D721Med (cell line): ENCODE data around the gene RUNX1.

ENCODE experiments used
- DNase-seq: peaks from one replicate; pipeline ENCODE4 v3.0.0; 2011; ENCODE audit warnings: low spot score; ENCODE audit not compliant: insufficient read length
- FAIRE-seq: peaks from 2 replicates; lab custom pipeline; 2011; peaks lifted over from hg19 to GRCh38; lab: Jason Lieb, UNC
- CTCF ChIP-seq: IDR thresholded peaks from 2 replicates; pipeline ENCODE4 v1.5.1; 2012; ENCODE audit warnings: mild to moderate bottlenecking, control low read depth; ENCODE audit not compliant: insufficient read depth; ENCODE audit errors: missing control alignments

RUNX1 gene

GRCh38 chr21:34822942-34823341, 226.2 kb downstream of the RUNX1 start:
- no peak for DNase-seq
- no peak for TF ChIP-seq CTCF
- no peak for FAIRE-seq

- TF ChIP-seq CTCF = no peak
- no peak for FAIRE-seq
Measured at GRCh38 chr21:34822168-34822567, 226.9 kb downstream of the RUNX1 start.

GRCh38 chr21:34821717-34822116, 227.4 kb downstream of the RUNX1 start:
- no peak for FAIRE-seq
- DNase-seq = no peak
- TF ChIP-seq CTCF = no peak

More at GRCh38 chr21:34822168-34822567, 226.9 kb downstream of the RUNX1 start:
- no peak for DNase-seq

GRCh38 chr21:34820051-34820450, 229.1 kb downstream of the RUNX1 start:
- no peak for TF ChIP-seq CTCF
- no peak for DNase-seq
- FAIRE-seq = no peak

- DNase-seq = no peak
- FAIRE-seq = no peak
- TF ChIP-seq CTCF = no peak
Measured at GRCh38 chr21:34819357-34819999, 229.6 kb downstream of the RUNX1 start.

- no peak for TF ChIP-seq CTCF
- DNase-seq (no peak), FAIRE-seq (no peak)
Measured at GRCh38 chr21:34818662-34819158, 230.4 kb downstream of the RUNX1 start.
